GM13977 (cell line): ENCODE measurements around the gene DTHD1.
A peak's percentile ranks its signal among the peaks of the same experiment; 100 is the strongest.

Source experiments
- DNase-seq: peaks from one replicate; pipeline ENCODE4 v3.0.0; 2012; ENCODE audit warnings: low spot score
- in situ Hi-C: fragments of 300-500 bp; cut with MboI; formaldehyde crosslinking; loops from one replicate; pipeline ENCODE4 v1.12.0; 2022; ENCODE audit warnings: low sequenced_read_pairs, low pct_unique_long_range_greater_than_20kb, mixed read lengths, inconsistent platforms; ENCODE audit not compliant: unreplicated experiment
- TF ChIP-seq, protein P1 (sequence below): IDR thresholded peaks from 2 replicates; pipeline ENCODE4 v1.5.1; 2012; ENCODE audit warnings: mild to moderate bottlenecking, control low read depth; ENCODE audit not compliant: insufficient read depth; ENCODE audit errors: extremely low read depth, missing control alignments

Gene DTHD1

DNA sequence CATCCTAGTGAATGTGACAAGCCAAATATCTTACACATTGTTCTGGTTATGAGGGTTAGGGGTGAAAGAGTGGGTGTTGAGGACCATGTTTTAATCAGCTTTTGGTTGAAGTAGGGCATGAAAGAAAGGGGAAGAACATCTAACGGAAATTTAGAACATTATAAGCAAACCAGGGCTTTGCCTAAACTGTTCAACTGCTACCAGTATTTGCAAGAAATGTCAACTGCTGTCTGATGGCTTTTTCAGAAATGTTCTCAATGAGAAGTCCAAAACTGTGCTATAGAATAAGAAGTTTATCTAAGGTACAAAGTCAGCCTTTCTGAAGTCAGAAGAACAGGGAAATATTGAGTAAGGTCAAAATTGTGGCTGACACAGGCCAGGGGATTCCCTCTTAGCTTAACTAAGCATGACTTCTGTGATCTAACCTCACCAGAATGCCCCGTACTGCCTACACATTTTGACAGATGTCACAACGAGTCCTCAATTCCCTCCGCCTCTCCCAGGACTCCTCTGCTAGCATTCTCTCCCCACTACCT, 67.1 kb downstream of the DTHD1 start:
- in situ Hi-C loops: loop anchor here (10.0 kb wide), 1 partner anchor 46 kb away; no protein-coding TSS in a partner anchor
- TF ChIP-seq, protein P1, sequence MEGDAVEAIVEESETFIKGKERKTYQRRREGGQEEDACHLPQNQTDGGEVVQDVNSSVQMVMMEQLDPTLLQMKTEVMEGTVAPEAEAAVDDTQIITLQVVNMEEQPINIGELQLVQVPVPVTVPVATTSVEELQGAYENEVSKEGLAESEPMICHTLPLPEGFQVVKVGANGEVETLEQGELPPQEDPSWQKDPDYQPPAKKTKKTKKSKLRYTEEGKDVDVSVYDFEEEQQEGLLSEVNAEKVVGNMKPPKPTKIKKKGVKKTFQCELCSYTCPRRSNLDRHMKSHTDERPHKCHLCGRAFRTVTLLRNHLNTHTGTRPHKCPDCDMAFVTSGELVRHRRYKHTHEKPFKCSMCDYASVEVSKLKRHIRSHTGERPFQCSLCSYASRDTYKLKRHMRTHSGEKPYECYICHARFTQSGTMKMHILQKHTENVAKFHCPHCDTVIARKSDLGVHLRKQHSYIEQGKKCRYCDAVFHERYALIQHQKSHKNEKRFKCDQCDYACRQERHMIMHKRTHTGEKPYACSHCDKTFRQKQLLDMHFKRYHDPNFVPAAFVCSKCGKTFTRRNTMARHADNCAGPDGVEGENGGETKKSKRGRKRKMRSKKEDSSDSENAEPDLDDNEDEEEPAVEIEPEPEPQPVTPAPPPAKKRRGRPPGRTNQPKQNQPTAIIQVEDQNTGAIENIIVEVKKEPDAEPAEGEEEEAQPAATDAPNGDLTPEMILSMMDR: no peak
- DNase-seq: peak; percentile 61

DNA sequence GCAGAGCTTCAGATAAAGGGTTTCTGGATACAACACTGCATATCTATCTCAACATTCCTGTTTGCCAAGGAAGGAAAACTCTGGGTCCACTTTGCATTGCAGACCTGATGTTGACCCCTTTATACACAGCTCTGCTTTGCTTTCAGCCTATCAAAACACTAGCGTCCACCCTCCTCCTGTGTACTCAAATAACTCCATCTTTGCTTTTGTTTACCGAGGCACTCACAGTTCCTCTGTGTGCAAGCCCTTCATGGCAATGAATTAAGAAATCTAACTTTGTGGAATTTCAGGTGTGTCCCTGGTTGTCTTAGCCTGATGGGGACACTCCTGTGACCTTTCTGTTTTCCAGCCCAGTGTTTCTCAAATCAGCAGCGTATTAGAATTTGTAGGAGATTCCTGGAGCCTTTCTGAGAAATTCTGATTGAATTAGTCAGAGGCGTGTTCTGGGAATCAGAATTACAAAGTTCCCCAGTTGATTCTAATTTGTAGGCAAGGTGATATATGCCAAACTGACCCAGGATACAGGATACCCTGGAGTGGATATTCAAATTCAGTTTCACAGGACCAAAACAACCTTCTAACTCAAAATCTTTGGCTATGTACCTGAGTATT, 68.6 kb downstream of the DTHD1 start:
- TF ChIP-seq, protein P1: no peak
- DNase-seq: no peak
- in situ Hi-C loops: loop anchor here (10.0 kb wide), 1 partner anchor 45 kb away; no protein-coding TSS in a partner anchor

- in situ Hi-C loops: no loop called here
- TF ChIP-seq, protein P1: peak; percentile 84
- DNase-seq: peak; percentile 30
Measured at GRCh38 chr4:36351082-36351666, 69.8 kb downstream of the DTHD1 start.

GRCh38 chr4:36353998-36354397, 72.6 kb downstream of the DTHD1 start:
- TF ChIP-seq, protein P1: no peak
- in situ Hi-C loops: no loop called here
- DNase-seq: no peak

GRCh38 chr4:36358173-36358572, 76.8 kb downstream of the DTHD1 start:
- DNase-seq: no peak
- in situ Hi-C loops: no loop called here
- TF ChIP-seq, protein P1: no peak

DNA sequence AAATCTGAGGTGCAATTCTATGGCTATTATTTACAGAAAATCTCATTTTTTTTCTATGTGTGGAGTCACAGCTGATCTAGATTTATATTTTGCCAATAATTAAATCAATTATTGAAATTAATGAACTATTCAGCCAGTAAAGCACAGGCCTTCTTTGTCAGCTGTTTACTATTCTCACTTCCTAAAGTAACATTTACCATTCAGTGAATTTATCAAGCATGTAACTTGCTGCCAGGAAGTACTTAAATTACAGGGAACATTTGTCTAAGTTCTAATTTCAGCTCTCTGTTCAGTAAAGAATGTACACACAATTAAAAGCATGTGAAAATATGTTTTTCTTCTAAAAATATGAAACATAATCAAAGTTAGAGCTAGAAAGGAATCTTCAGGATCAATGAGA, 79.3 kb downstream of the DTHD1 start:
- no peak for DNase-seq
- TF ChIP-seq, protein P1: no peak
- in situ Hi-C loops: no loop called here
